Activated CD8-positive, alpha-beta T cell treated with anti-CD3 and anti-CD28 coated beads for 36 hours (primary cell): ENCODE measurements around the gene LMAN1L. TPM values are rescaled to one million over a fixed set of nuclear protein-coding genes. Genes with fewer than 3 reads are reported as not detected.

Source experiments
- ATAC-seq: fragments of 200-7000 bp; cut with Tn5 transposase; one replicate; pipeline ENCODE4 v1.10.0; 2021; ENCODE audit warnings: mild to moderate bottlenecking, moderate library complexity
- CTCF ChIA-PET: fragments of 350-600 bp; sonication (Branson Sonifier 250); formaldehyde crosslinking; loops from one replicate; lab custom pipeline; 2021; ENCODE audit warnings: antibody characterized with exemption; lab: Charles Lee
- POLR2A ChIA-PET: fragments of 350-600 bp; sonication (Branson Sonifier 250); formaldehyde crosslinking; loops from one replicate; lab custom pipeline; 2021; ENCODE audit warnings: antibody characterized with exemption; lab: Charles Lee
- DNase-seq: peaks from one replicate; pipeline ENCODE4 v3.0.0-alpha.2; 2020
- H3K27ac Mint-ChIP-seq: one replicate; pipeline ENCODE4 v1.8.0; 2021; ENCODE audit warnings: mild to moderate bottlenecking, mixed read lengths
- H3K27me3 Mint-ChIP-seq: one replicate; pipeline ENCODE4 v1.8.0; 2021; ENCODE audit warnings: mixed read lengths
- H3K36me3 Mint-ChIP-seq: one replicate; pipeline ENCODE4 v1.8.0; 2021; ENCODE audit warnings: low read depth, mixed read lengths
- H3K4me1 Mint-ChIP-seq: one replicate; pipeline ENCODE4 v1.8.0; 2021; ENCODE audit warnings: low read depth, mixed read lengths
- H3K4me3 Mint-ChIP-seq: one replicate; pipeline ENCODE4 v1.8.0; 2021; ENCODE audit warnings: mild to moderate bottlenecking, moderate library complexity, mixed read lengths
- H3K9me3 Mint-ChIP-seq: one replicate; pipeline ENCODE4 v1.8.0; 2021; ENCODE audit warnings: mixed read lengths
- CTCF ChIP-seq: fragments of 200-600 bp; IDR thresholded peaks from one replicate; pipeline ENCODE4 v1.8.0; 2022; ENCODE audit warnings: antibody characterized with exemption, mild to moderate bottlenecking
- intact Hi-C: fragments of 100-400 bp; cut with micrococcal nuclease; formaldehyde crosslinking; loops from one replicate; pipeline ENCODE4 v1.10.0; 2022
- total RNA-seq, 2 experiments: library from RNA; stranded (reverse); gene quantifications; one replicate each; pipeline ENCODE4 v1.2.3, GENCODE V29; 2021

Gene LMAN1L
- total RNA-seq, 2 experiments from 2014 or later, result 0.11 TPM; not detected in 1

- no peak for TF ChIP-seq CTCF
- POLR2A ChIA-PET, result interaction anchor here (0.6 to 1.2 kb wide), 3 partner anchors 67 to 119 kb away, joined by 3 to 5 read pairs (median 3); partner anchors contain the start of gene RPP25
- no peaks in the 10 kb centered on the region for H3K9me3 Mint-ChIP-seq
- ATAC-seq (no peak), DNase-seq (no peak)
- H3K36me3 Mint-ChIP-seq, result peaks cover 11% of the 10 kb centered on the region
- intact Hi-C loops, result no loop called here
- CTCF ChIA-PET, result interaction anchor here (0.7 to 3.1 kb wide), 5 partner anchors 9 to 204 kb away, joined by 3 to 15 read pairs (median 4); no protein-coding TSS in a partner anchor
- no peak overlapping the region for H3K27ac Mint-ChIP-seq
- peaks cover 19% of the 10 kb centered on the region for H3K4me1 Mint-ChIP-seq
- H3K27me3 Mint-ChIP-seq, result no peaks in the 10 kb centered on the region
- no peak overlapping the region for H3K4me3 Mint-ChIP-seq
Observed at GRCh38 chr15:74838137-74838516, 25.5 kb downstream of the LMAN1L start.

GRCh38 chr15:74838746-74839525 is 26.3 kb downstream of the LMAN1L start:
- TF ChIP-seq CTCF, result no peak
- Mint-ChIP-seq H3K27me3 (no peaks in the 10 kb centered on the region), H3K27ac (no peak overlapping the region), H3K36me3 (peaks cover 11% of the 10 kb centered on the region), H3K4me3 (no peak overlapping the region), H3K4me1 (peaks cover 21% of the 10 kb centered on the region), H3K9me3 (no peaks in the 10 kb centered on the region)
- intact Hi-C loops, result no loop called here
- ATAC-seq (no peak), DNase-seq (no peak)
- POLR2A ChIA-PET, result interaction anchor here (0.6 to 1.2 kb wide), 3 partner anchors 66 to 118 kb away, joined by 3 to 5 read pairs (median 3); partner anchors contain the start of gene RPP25
- CTCF ChIA-PET, result interaction anchor here (0.9 to 3.1 kb wide), 3 partner anchors 62 to 204 kb away, joined by 3 to 15 read pairs (median 4); no protein-coding TSS in a partner anchor

GRCh38 chr15:74839526-74840395 is 27.1 kb downstream of the LMAN1L start:
- Mint-ChIP-seq H3K27me3 (no peaks in the 10 kb centered on the region), H3K36me3 (peaks cover 11% of the 10 kb centered on the region), H3K27ac (no peak overlapping the region), H3K4me1 (peaks cover 29% of the 10 kb centered on the region), H3K9me3 (no peaks in the 10 kb centered on the region), H3K4me3 (no peak overlapping the region)
- intact Hi-C loops, result loop anchor here (5.0 kb wide), 1 partner anchor 57 kb away; the partner anchor contains the start of gene CSK
- ChIA-PET CTCF (interaction anchor here (3.8 kb wide), 1 partner anchor 62 kb away, joined by 22 read pairs; no protein-coding TSS in a partner anchor), POLR2A (interaction anchor here (0.9 to 3.5 kb wide), 4 partner anchors 9 to 68 kb away, joined by 3 to 12 read pairs (median 4); no protein-coding TSS in a partner anchor)
- no peak for TF ChIP-seq CTCF
- DNase-seq (no peak), ATAC-seq (no peak)

- peak overlapping the region; percentile 90 for H3K4me3 Mint-ChIP-seq
- ChIA-PET POLR2A (interaction anchor here (0.6 to 3.5 kb wide), 6 partner anchors 10 to 115 kb away, joined by 3 to 12 read pairs (median 4); no protein-coding TSS in a partner anchor), CTCF (interaction anchor here (1.1 to 4.7 kb wide), 5 partner anchors 42 to 207 kb away, joined by 4 to 38 read pairs (median 7); no protein-coding TSS in a partner anchor)
- TF ChIP-seq CTCF, result no peak
- H3K36me3 Mint-ChIP-seq, result peaks cover 17% of the 10 kb centered on the region
- peaks cover 42% of the 10 kb centered on the region for H3K4me1 Mint-ChIP-seq
- H3K9me3 Mint-ChIP-seq, result no peaks in the 10 kb centered on the region
- intact Hi-C loops, result loop anchor here (5.0 kb wide), 1 partner anchor 59 kb away; the partner anchor contains the start of gene CSK
- H3K27me3 Mint-ChIP-seq, result no peaks in the 10 kb centered on the region
- no peak for ATAC-seq
- peak overlapping the region; percentile 9 for H3K27ac Mint-ChIP-seq
- DNase-seq, result no peak
Observed at GRCh38 chr15:74840851-74841775, 28.5 kb downstream of the LMAN1L start.
